Mesenchymal stem cell (in vitro differentiated cells and primary cell): ENCODE measurements around the gene NHLRC4.
A peak's percentile ranks its signal among the peaks of the same experiment; 100 is the strongest.

Source experiments
- DNase-seq: peaks from one replicate; pipeline ENCODE4 v3.0.0-alpha.2; 2013
- H2AFZ ChIP-seq: one replicate; pipeline ENCODE4 v1.6.1; 2013; ENCODE audit warnings: low read depth, mild to moderate bottlenecking, control low read depth, inconsistent platforms, low read length, moderate library complexity
- H2AK5ac ChIP-seq: 2 replicates; pipeline ENCODE4 v1.6.1; 2013; ENCODE audit warnings: low read length, moderate library complexity, mild to moderate bottlenecking, inconsistent platforms; ENCODE audit not compliant: severe bottlenecking
- H2BK120ac ChIP-seq: one replicate; pipeline ENCODE4 v1.6.1; 2013; ENCODE audit warnings: low read depth, mild to moderate bottlenecking, inconsistent platforms, low read length, moderate library complexity
- H2BK12ac ChIP-seq, 2 experiments: one replicate each; pipeline ENCODE4 v1.6.1; 2013; ENCODE audit warnings: inconsistent platforms in 2 of 2, low read length in 2 of 2, mild to moderate bottlenecking in 2 of 2, moderate library complexity in 2 of 2, control low read depth in 1 of 2
- H2BK15ac ChIP-seq: one replicate; pipeline ENCODE4 v1.6.1; 2013; ENCODE audit warnings: mild to moderate bottlenecking, low read depth, inconsistent platforms; ENCODE audit not compliant: poor library complexity, severe bottlenecking
- H2BK5ac ChIP-seq: 2 replicates; pipeline ENCODE4 v1.6.1; 2013; ENCODE audit warnings: low read depth, mild to moderate bottlenecking, low read length, control low read depth, inconsistent platforms; ENCODE audit not compliant: poor library complexity, severe bottlenecking
- H3K14ac ChIP-seq, 2 experiments: one replicate each; pipeline ENCODE4 v1.6.1; 2013; ENCODE audit warnings: inconsistent platforms in 2 of 2, low read length in 2 of 2, control low read depth in 1 of 2, mild to moderate bottlenecking in 1 of 2, moderate library complexity in 1 of 2
- H3K18ac ChIP-seq, 2 experiments: one replicate each; pipeline ENCODE4 v1.6.1; 2013; ENCODE audit warnings: inconsistent platforms in 2 of 2, low read length in 2 of 2, control low read depth in 1 of 2, low read depth in 1 of 2, mild to moderate bottlenecking in 1 of 2
- H3K23ac ChIP-seq, 2 experiments: one replicate each; pipeline ENCODE4 v1.6.1; 2013; ENCODE audit warnings: inconsistent platforms in 2 of 2, low read length in 2 of 2, mild to moderate bottlenecking in 2 of 2, moderate library complexity in 2 of 2, control low read depth in 1 of 2
- H3K27ac ChIP-seq: 2 replicates; pipeline ENCODE4 v1.5.1; 2013; ENCODE audit warnings: mild to moderate bottlenecking, moderate library complexity, low read length, control low read depth, inconsistent platforms; ENCODE audit not compliant: poor library complexity, severe bottlenecking
- H3K27me3 ChIP-seq, 2 experiments: 2 replicates each; pipeline versions ENCODE4 v1.6.1 to v1.7.0; 2013; ENCODE audit warnings: low read length in 2 of 2, mild to moderate bottlenecking in 2 of 2, moderate library complexity in 2 of 2, control low read depth in 1 of 2, inconsistent platforms in 1 of 2; ENCODE audit not compliant: control insufficient read depth in 1 of 2, insufficient read depth in 1 of 2
- H3K36me3 ChIP-seq, 2 experiments: 2 replicates each; pipeline versions ENCODE4 v1.6.1 to v1.7.0; 2013; ENCODE audit warnings: low read length in 2 of 2, control low read depth in 1 of 2, inconsistent platforms in 1 of 2, low read depth in 1 of 2, mild to moderate bottlenecking in 1 of 2; ENCODE audit not compliant: insufficient read depth in 2 of 2, control insufficient read depth in 1 of 2
- H3K4ac ChIP-seq, 2 experiments: one replicate each; pipeline ENCODE4 v1.6.1; 2013; ENCODE audit warnings: inconsistent platforms in 2 of 2, low read length in 2 of 2, mild to moderate bottlenecking in 2 of 2, moderate library complexity in 2 of 2, control low read depth in 1 of 2, low read depth in 1 of 2
- H3K4me1 ChIP-seq: 2 replicates; pipeline ENCODE4 v1.6.1; 2013; ENCODE audit warnings: low read depth, low read length, control low read depth; ENCODE audit not compliant: control insufficient read depth, insufficient read depth
- H3K4me2 ChIP-seq: 2 replicates; pipeline ENCODE4 v1.6.1; 2013; ENCODE audit warnings: low read length, mild to moderate bottlenecking, inconsistent platforms; ENCODE audit not compliant: poor library complexity, severe bottlenecking
- H3K4me3 ChIP-seq, 2 experiments: 2 replicates each; pipeline versions ENCODE4 v1.5.1 to v1.7.0; 2013; ENCODE audit warnings: low read length in 2 of 2, mild to moderate bottlenecking in 2 of 2, control low read depth in 1 of 2, low read depth in 1 of 2; ENCODE audit not compliant: insufficient read depth in 1 of 2
- H3K79me1 ChIP-seq: replicated peaks from 2 replicates; pipeline ENCODE4 v1.6.1; 2013; ENCODE audit warnings: mild to moderate bottlenecking, control low read depth, low read length, inconsistent platforms; ENCODE audit not compliant: poor library complexity, severe bottlenecking
- H3K9ac ChIP-seq: 2 replicates; pipeline ENCODE4 v1.7.0; 2013; ENCODE audit warnings: mild to moderate bottlenecking, low read length, moderate library complexity
- H3K9me3 ChIP-seq: 2 replicates; pipeline ENCODE4 v1.7.0; 2013; ENCODE audit warnings: mild to moderate bottlenecking, low read length; ENCODE audit not compliant: control insufficient read depth
- H4K8ac ChIP-seq: one replicate; pipeline ENCODE4 v1.6.1; 2013; ENCODE audit warnings: inconsistent platforms, mild to moderate bottlenecking, low read length, moderate library complexity
- H4K91ac ChIP-seq: one replicate; pipeline ENCODE4 v1.6.1; 2013; ENCODE audit warnings: mild to moderate bottlenecking, low read length, inconsistent platforms
- WGBS: methylation state at CpG from one replicate; pipeline ENCODE4 v1.1.7; 2013; ENCODE audit warnings: mixed read lengths; 5-methylcytosine and 5-hydroxymethylcytosine counted together

Gene NHLRC4

DNA sequence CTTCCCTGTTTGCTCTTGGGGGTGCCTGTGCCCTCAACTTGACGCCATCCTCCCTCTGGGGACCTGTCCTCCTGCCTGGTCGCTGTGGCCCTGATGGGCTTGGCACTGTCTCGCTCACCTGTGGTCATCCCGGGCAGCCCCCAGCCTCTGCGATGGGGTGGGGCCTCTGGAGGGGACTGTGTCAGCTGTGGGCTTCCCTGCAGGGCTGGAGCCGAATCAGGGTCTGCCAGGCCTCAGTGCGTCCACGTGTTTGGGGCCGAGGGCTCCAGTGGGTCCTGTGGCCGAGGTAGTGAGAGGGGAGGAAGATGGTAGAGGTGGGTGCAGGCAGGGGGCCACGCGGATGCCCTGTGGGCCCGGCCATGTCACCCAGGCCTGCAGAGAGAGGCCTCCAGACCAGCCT lies 11.0 kb downstream of the NHLRC4 start:
- 94% methylated on average over 12 of the region's 13 CpGs for WGBS

DNA sequence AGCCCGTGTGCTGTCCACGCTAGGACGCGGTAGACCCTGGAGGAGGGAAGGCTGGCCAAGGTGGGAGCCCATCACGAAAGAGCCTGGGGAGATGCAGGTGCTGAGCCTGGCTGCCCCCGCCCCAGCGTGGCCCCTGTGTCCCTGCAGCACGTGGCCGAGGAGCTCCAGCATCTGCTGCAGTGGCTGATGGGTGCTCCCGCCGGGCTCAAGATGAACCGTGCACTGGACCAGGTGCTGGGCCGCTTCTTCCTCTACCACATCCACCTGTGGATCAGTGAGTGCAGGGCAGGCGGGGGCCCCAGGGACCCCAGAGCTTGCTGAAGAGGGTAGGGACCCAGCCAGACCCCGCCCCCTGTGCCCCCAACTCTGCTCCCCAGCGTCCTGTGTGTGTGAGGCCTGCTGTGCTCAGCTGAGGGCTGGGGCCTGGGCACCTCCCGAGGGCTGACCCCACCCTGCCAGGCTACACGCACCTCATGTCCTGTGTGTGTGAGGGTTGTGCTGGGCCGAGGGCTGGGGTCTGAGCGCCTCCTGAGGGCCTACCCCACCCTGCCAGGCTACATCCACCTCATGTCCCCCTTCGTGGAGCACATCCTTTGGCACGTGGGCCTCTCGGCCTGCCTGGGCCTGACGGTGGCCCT lies 11.5 kb downstream of the NHLRC4 start:
- no peaks in the 10 kb centered on the region for H3K9me3 ChIP-seq
- no peak overlapping the region for H3K27ac ChIP-seq
- H4K8ac ChIP-seq, result no peak overlapping the region
- no peak overlapping the region for H2AFZ ChIP-seq
- H3K36me3 ChIP-seq, result peaks cover 32 to 80% of the 10 kb centered on the region in 2 experiments
- no peak overlapping the region for H3K23ac ChIP-seq
- no peaks in the 10 kb centered on the region for H3K27me3 ChIP-seq
- no peak overlapping the region for H2BK15ac ChIP-seq
- H2AK5ac ChIP-seq, result no peak overlapping the region
- no peak overlapping the region for H3K4ac ChIP-seq
- no peak overlapping the region for H2BK5ac ChIP-seq
- H2BK12ac ChIP-seq, result peak overlapping the region in 1 of 2 experiments; percentile 51
- H3K14ac ChIP-seq, result peak overlapping the region in 1 of 2 experiments; percentile 68
- H4K91ac ChIP-seq, result no peak overlapping the region
- H3K9ac ChIP-seq, result no peak overlapping the region
- H3K4me1 ChIP-seq, result peaks cover 21% of the 10 kb centered on the region
- 86% methylated on average over 22 of the region's 24 CpGs for WGBS
- H3K79me1 ChIP-seq, result peaks cover 30% of the 10 kb centered on the region
- no peak overlapping the region for H2BK120ac ChIP-seq
- H3K18ac ChIP-seq, result peak overlapping the region in 1 of 2 experiments; percentile 18
- no peak overlapping the region for H3K4me3 ChIP-seq
- DNase-seq, result no peak
- H3K4me2 ChIP-seq, result no peak overlapping the region

More for the DNA sequence above, 11.0 kb downstream of the NHLRC4 start:
- H2AFZ ChIP-seq, result no peak overlapping the region
- H3K27ac ChIP-seq, result no peak overlapping the region
- H2AK5ac ChIP-seq, result no peak overlapping the region
- no peak overlapping the region for H3K4me2 ChIP-seq
- no peak overlapping the region for H3K9ac ChIP-seq
- peaks cover 24% of the 10 kb centered on the region for H3K4me1 ChIP-seq
- H2BK12ac ChIP-seq, result no peak overlapping the region
- no peak overlapping the region for H3K14ac ChIP-seq
- H3K36me3 ChIP-seq, result peaks cover 26 to 80% of the 10 kb centered on the region in 2 experiments
- DNase-seq, result no peak
- no peaks in the 10 kb centered on the region for H3K9me3 ChIP-seq
- no peak overlapping the region for H2BK120ac ChIP-seq
- no peak overlapping the region for H4K91ac ChIP-seq
- H3K4ac ChIP-seq, result no peak overlapping the region
- H2BK5ac ChIP-seq, result no peak overlapping the region
- no peak overlapping the region for H2BK15ac ChIP-seq
- H3K4me3 ChIP-seq, result no peak overlapping the region
- peak overlapping the region; percentile 32 for H4K8ac ChIP-seq
- no peak overlapping the region for H3K23ac ChIP-seq
- H3K18ac ChIP-seq, result no peak overlapping the region
- H3K79me1 ChIP-seq, result peaks cover 34% of the 10 kb centered on the region
- H3K27me3 ChIP-seq, result no peaks in the 10 kb centered on the region

DNA sequence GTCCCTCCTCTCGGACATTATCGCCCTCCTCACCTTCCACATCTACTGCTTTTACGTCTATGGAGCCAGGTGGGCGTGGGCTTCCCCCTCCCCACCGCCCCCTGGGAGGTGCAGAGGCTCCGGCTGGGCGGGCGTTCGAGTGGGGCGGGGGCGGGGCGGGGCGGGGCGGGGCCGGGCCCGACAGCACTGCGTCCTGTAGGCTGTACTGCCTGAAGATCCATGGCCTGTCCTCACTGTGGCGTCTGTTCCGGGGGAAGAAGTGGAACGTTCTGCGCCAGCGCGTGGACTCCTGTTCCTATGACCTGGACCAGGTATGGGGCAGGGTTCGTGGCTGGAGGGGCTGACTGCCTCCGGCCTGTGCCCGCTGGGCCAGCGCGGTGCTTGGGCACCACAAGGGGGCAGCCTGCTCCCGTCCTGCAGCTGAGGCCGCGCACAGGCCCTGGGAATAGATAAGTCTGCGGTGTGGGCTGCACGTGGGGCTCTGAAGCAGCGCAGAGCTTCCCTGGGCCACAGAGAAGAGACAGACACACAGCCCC lies 12.1 kb downstream of the NHLRC4 start:
- no peak overlapping the region for H3K9ac ChIP-seq
- H3K4me2 ChIP-seq, result no peak overlapping the region
- peaks cover 25% of the 10 kb centered on the region for H3K4me1 ChIP-seq
- H2BK120ac ChIP-seq, result no peak overlapping the region
- no peak overlapping the region for H3K23ac ChIP-seq
- H3K79me1 ChIP-seq, result peaks cover 24% of the 10 kb centered on the region
- H3K36me3 ChIP-seq, result peaks cover 32 to 80% of the 10 kb centered on the region in 2 experiments
- no peak overlapping the region for H4K91ac ChIP-seq
- peak overlapping the region in 1 of 2 experiments; percentile 68 for H3K14ac ChIP-seq
- no peak overlapping the region for H3K4ac ChIP-seq
- H2AK5ac ChIP-seq, result no peak overlapping the region
- no peaks in the 10 kb centered on the region for H3K9me3 ChIP-seq
- H3K27me3 ChIP-seq, result no peaks in the 10 kb centered on the region
- no peak overlapping the region for H2BK5ac ChIP-seq
- H2BK12ac ChIP-seq, result peak overlapping the region in 1 of 2 experiments; percentile 51
- WGBS, result 17% methylated on average over 23 of the region's 34 CpGs
- peak overlapping the region; percentile 30 for H2BK15ac ChIP-seq
- peak; percentile 82 for DNase-seq
- H3K18ac ChIP-seq, result peak overlapping the region in 1 of 2 experiments; percentile 18
- no peak overlapping the region for H3K4me3 ChIP-seq
- H4K8ac ChIP-seq, result peak overlapping the region; percentile 67
- no peak overlapping the region for H2AFZ ChIP-seq
- H3K27ac ChIP-seq, result no peak overlapping the region

DNA sequence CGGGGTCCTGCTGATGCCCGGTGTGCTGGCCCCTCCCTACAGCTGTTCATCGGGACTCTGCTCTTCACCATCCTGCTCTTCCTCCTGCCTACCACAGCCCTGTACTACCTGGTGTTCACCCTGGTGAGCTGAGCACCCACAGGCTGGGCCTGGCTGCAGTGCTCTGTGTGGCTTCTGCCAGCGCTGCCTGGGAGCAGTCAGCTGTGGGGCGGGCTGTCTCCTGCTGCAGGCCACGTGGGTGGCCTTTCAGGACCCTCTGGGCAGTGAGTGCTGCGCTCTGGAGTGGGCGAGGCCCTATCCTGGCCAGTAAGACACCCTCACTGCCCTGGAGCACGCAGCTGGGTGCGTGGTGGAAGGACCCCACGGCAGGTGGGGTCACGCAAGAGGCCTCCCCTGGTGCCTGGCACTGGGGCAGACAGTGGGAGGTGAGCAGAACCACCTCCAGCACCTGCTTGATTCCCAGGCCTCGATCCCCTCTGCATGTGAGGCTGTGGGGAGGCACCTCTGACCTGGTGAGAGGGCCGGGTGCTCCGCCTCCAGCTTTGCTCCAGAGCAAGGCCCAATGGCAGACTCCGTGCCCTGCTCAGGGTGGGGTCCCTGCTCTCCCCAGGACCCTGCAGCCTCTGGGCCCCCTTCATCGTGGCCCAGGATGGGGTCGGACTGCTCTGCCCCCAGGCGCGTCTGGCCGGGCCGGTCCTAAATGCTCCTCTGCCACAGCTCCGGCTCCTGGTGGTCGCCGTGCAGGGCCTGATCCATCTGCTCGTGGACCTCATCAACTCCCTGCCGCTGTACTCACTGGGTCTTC lies 13.5 kb downstream of the NHLRC4 start:
- no peak overlapping the region for H3K23ac ChIP-seq
- H2BK5ac ChIP-seq, result no peak overlapping the region
- no peak overlapping the region for H3K14ac ChIP-seq
- no peak overlapping the region for H2AK5ac ChIP-seq
- H3K36me3 ChIP-seq, result peaks cover 19 to 66% of the 10 kb centered on the region in 2 experiments
- H3K4me1 ChIP-seq, result peaks cover 32% of the 10 kb centered on the region
- DNase-seq, result no peak
- no peak overlapping the region for H3K4ac ChIP-seq
- H2BK120ac ChIP-seq, result no peak overlapping the region
- no peaks in the 10 kb centered on the region for H3K9me3 ChIP-seq
- 97% methylated on average over 27 of the region's 27 CpGs for WGBS
- no peak overlapping the region for H4K91ac ChIP-seq
- H2BK15ac ChIP-seq, result no peak overlapping the region
- H3K9ac ChIP-seq, result no peak overlapping the region
- H3K27me3 ChIP-seq, result no peaks in the 10 kb centered on the region
- no peak overlapping the region for H3K4me3 ChIP-seq
- peaks cover 11% of the 10 kb centered on the region for H3K79me1 ChIP-seq
- no peak overlapping the region for H3K27ac ChIP-seq
- no peak overlapping the region for H2AFZ ChIP-seq
- no peak overlapping the region for H3K18ac ChIP-seq
- H4K8ac ChIP-seq, result no peak overlapping the region
- H3K4me2 ChIP-seq, result no peak overlapping the region
- H2BK12ac ChIP-seq, result no peak overlapping the region
